NCI-H1436 treated with DMSO at 0.1 percent for 48 hours (cell line): ENCODE data around the gene NME1.
"Not testable (repeated sequence)": the region's sequence is repeated elsewhere in the genome, so short reads cannot be mapped to it uniquely, and the experiment has no call there.

ENCODE experiments used
- DNase-seq: peaks from one replicate; lab custom pipeline; 2025; lab: John Stamatoyannopoulos, UW

The NME1 gene

DNA sequence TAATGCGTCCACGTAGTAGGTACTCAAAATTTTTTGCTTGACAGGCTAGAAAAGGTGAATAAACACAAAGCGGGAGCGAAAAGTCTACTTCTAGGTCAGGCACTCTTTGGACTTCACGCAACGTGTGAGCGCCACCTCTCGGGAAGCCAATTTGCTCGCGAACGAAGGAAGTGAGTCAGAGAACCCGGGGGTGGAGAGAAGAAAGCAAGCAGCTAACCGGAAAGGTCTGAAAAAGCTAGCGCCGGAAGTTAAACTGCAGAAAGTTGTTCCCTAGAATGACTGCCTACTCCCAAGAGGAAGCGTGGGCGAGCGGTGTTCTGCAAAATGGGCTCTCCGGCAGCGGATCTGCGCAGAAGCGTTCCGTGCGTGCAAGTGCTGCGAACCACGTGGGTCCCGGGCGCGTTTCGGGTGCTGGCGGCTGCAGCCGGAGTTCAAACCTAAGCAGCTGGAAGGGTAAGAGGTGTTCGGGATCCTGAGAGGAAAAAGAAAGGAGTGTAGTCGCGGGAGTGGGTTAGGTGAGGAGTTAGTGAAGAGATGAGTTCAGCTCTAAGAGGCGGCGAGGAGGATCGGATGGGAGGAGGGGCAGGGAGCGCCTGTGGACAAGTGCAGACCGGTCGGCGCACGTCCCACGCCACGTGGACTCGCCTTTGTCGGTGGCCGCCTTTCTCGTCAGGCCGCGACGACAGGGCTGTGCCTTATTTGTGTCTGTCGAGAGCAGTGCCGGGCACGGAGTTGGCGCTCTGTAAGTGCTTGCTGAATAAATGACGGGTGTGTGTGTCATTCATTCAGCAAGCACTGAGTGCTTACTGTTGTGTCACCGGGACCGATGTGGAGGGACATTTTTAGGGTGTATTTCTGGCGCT, at the start of gene NME1:
TSS of gene NME1 (plus strand) at position 350 of the 863 bp plus-strand sequence. CDS start 2,096 bp downstream, outside the sequence.
- DNase-seq, result peak; percentile 99

DNA sequence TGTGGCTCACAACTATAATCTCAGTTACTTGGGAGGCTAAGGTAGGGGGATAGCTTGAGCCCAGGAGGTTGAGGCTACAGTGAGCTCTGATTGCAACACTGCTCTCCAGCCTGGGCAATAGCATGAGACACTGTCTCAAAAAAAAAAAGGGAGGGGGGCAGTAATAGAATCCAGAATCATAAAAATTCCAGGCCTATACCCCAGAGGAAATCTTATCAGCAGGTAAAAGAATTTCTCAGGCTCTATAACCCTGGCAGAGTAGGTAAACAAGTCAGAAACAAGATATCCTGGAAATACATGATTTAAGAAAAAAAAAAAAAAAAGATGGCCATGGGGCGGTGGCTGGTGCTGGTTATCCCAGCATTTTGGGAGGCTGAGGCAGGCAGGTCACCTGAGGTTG, 45.6 kb upstream of the NME1 start:
- no peak for DNase-seq

DNA sequence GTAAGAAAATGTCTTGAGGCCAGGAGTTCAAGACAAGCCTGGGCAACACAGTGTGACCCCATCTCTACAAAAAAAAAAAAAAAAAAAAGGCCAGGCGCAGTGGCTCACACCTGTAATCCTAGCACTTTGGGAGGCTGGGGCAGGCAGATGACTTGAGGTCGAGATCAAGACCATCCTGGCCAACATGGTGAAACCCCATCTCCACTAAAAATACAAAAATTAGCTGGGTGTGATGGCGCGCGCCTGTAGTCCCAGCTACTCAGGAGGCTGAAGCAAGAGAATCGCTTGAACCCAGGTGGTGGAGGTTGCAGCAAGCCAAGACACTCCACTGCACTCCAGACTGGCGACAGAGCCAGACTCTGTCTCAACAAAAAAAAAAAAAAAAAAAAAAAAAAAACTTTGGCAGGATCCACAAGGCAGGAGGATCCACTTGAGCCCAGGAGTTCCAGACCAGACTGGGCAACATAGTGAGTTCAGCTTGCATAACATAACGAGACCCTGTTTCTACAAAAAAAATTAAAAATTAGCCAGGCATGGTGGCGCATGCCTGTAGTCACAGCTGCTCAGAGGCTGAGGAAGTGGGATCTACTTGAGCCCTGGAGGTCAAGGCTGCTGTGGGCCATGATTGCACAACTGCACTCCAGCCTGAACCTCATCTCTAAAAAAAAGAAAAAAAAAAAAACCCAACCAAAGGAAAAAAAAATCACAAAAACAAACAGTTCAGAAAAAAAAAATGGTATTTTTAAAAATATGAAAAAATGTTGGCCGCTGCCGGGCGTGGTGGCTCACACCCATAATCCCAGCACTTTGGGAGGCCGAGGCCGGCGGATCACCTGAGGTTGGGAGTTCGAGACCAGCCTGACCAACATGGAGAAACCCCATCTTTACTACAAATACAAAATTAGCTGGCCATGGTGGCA, 40.8 kb upstream of the NME1 start:
- DNase-seq, result not testable (repeated sequence)

DNA sequence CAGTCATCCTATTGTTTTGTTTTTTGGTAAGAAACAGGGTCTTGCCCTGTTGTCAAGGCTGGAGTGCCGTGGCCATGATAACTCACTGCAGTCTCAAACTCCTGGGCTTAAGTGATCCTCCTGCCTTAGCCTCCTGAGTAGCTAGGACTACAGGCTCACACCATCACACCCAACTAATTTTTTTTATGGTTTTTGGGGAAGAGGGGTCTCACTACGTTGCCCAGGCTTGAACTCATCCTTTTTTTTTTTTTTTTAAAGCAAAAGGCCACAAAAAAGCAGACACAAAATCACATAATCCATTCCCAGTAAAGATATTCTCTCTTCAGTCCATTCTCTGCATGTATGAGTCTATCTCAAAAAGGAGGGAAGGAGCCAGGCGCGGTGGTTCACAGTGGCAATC, 38.2 kb upstream of the NME1 start:
- DNase-seq, result no peak

DNA sequence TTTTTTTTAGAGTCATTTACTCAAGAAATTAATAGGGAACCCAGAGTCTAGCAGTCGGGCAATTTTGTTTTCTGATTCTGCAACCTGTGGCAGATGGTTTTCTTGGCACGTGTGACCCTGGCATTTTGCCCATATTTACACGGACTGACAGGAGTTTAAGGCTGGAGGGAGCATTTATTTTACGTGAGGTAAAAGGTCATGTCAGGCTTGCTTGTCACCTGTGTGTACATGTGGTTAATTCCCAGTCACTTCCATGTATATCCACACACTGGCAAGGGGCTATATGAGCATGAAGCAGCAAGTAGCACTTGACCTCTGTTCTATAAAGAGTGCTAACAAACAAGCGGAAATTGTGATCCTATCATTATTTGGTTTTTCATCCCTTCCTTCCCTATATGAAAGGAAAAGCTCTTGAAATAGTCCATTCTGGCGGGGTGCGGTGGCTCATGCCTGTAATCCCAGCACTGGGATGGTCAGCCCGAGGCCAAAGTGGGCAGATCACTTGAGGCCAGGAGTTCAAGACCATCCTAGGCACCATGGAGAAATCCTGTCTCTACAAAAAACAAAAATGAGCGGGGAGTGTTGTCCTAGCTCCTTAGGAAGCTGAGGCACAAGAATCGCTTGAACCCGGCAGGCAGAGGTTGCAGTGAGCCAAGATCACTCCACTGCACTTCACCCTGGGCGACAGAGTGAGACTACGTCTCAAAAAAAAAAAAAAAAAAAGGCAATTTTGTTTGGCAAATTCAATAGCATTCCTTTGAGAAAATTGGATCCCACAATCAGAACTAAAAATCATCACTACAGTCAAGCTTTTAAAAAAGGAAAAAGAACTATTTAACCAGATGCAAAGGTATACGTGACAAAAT, 34.8 kb upstream of the NME1 start:
- DNase-seq, result no peak

DNA sequence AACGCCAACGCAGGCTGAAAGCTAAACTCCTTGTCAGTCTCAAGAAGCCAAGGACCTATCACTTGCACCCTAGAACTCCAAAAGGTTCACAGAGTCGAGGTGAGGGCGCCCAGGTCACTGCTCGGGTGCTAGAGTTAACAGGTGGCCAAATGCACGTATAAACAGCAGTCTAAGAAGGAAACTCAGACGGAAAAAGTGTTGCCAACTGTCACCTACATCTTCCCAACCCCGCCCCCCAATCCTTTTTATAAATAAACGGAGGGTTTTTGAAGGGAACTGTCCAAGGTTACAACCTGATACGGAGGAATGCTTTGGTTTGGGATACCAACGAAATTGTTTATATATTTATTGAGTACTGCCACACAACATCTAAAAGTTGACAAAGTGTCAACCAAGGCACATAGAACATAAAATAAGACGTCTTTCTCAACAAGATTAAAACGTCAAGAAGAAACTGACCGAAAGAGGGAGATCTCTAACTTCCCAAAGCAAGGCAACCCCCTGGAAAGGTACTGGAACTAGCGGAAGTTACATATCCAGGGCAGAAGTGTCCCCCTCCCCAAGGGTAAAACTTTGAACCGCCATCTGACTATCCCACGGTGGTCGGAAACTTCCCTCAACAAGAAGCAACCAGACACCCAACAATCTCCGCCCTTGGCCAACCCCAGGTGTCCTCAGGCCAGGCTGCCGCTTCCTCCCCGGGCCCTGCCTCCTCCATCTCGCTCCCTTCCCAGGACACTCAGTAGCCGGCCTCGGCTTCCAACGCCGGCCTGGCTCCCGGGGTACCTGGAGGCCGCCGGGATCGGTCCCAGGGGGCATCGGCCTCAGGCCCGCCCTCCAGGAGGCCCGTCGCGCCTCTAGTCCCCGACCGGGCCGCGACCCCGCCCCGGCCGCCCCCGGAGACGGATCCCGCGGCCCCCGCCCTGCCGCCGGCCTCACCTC, 33.7 kb upstream of the NME1 start:
- no peak for DNase-seq

DNA sequence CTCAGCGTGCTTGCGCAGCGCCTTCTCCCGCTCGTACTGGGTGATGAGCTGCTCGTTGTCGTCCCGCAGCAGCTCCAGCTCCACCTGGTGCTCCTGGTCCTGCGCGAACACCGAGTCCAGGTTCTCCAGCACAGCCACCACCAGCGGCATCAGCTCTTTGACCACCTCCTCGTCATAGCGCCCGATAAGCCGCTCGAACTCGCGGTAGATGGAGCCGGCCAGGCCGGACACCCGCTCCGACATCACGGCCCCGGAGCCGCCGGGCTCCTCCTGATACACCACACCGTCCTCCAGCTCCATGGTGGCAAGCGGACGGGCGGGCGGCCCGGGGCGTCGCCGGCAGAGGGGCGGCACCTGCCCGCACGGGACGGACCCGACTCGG, 33.0 kb upstream of the NME1 start:
- DNase-seq, result no peak

DNA sequence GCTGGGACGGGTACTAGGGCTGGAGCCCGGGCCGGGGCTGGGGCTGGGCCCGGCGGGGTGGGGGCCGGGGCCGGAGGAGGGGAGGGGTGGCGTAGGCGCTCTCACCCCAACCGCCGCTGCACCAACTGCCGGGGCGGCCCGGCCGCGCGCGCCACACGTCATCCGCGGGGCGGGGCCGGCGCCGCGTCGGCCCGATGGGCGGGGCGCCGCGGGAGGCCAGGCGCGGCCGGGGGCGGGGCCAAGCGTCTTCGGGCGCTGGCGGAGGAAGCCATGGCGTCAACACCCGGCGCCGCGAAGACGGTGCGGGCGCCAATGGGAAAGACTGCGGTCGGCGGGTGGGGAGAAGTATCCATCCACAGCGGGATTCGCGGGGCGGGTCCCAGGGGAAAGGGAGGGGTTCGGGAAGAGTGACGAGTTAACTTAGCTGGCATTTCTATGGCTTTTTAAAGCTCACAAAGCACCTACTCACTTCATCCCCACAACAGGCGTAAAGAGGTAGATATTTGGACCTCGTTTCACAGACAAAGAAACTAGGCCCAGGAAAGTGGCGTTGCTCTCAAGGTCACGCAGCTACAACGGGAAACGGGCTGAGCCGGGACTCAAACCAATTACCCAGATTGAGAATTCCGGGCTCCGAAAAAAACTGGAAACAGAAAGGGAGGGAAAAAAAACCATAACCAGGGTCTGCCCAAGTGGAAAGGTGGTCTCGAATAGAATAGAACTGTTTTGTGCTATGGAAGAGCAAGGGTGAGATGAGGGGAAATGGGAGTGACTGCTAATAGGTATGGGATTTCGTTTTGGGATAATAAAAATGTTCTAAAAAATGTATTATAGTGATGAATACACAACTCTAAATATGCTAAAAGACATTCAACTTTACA, 32.4 kb upstream of the NME1 start, which contains the start of gene SPAG9:
TSS of gene SPAG9 (minus strand) at position 130 of the 881 bp plus-strand sequence. CDS start 212 bp downstream, outside the sequence.
- DNase-seq, result peak; percentile 89

DNA sequence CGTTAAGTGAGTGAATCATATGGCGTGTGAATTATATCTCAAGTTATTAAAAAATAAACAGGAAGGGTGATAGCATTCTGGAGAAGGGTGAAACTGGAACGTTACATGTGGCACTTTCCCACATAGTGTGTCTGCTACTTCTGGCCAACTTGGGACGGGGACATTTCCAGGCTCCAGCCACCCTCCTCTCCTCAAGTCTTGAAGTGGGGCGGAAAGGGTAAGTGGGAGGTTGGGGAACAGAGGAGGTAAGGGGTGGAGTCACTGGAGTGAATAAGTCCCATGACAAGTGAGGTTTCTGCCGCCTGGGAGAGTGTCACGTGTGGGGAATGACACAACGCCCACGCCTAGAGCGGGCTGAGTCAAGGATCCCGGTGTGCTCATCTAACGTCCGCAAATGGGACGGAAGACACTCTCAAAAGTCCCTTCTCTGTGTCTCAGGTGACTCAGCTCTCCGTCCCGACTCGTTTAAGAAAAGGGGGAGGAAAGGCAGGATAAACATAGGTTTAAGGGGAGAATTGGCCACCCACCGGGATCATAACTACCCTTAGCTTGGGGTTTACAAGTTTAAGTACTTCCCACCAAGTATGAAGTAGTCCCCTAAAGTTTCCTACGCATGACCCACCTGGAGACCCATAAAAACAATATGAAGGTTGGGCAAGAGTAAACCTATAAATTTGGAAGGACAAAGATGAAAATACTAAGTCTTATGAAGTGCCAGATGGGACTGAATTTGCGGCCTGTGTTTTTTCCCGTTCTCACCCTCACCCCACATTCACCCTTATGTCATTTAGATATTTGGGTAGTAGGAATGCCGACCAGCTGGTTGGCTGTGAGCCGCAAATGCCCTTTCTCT, 31.5 kb upstream of the NME1 start:
- no peak for DNase-seq

DNA sequence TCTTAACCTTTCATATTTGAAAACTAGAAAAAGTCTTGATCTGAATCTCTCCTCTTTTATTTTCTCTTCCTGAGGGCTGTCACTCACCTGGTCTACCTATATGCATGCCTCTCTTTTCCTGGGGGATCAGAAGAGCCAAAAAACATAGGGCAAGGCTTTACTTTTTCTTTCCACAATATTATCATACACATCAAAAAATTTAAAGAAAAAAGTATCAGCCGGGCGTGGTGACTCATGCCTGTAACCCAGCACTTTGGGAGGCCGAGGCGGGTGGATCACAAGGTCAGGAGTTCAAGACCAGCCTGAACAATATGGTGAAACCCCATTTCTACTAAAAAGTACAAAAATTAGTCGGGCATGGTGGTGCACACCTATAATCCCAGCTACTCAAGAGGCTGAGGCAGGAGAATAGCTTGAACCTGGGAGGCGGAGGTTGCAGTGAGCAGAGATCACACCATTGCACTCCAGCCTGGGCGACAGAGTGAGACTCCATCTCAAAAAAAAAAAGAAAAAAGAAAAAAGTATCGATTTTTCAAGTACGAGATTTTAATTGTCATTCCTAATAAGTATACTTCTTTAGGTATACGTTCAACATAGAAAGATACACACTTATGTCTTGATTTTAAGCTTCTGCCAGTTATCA, 30.8 kb upstream of the NME1 start:
- DNase-seq, result not testable (repeated sequence)

DNA sequence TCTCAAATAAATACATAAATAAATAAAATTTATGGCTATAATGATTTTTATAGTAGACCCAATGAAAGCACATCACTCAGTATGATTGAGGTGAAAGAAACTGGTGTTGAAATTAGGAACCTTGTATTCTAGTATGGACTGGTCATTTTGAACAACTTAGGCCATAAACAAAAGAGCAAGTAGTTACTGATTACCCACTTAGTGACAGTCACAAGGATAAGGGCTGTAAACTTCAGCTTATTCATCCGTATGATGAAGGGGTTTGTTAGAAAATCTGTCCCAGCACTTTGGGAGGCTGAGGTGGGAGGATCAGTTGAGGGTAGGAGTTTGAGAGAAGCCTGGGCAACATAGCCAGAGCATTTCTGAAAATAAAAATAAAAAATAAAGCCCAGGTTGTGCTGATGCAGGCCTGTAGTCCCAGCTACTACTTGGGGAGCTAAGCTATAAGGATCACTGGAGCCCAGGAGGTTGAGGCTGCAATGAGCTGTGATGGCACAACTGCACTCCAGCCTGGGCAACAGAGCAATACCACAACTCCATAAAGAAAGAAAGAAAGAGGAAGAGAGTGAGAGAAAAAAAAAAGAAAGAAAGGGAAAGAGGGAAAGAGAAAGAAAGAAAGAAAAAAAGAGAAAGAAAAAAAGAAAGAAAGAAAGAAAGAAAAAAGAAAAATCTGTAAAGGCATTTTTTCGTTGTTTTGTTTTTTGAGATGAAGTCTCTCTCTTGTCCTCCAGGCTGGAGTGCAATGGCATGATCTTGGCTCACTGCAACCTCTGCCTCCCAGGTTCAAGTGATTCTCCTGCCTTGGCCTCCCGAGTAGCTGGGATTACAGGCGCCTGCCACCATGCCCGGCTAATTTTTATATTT, 28.5 kb upstream of the NME1 start:
- DNase-seq, result no peak

DNA sequence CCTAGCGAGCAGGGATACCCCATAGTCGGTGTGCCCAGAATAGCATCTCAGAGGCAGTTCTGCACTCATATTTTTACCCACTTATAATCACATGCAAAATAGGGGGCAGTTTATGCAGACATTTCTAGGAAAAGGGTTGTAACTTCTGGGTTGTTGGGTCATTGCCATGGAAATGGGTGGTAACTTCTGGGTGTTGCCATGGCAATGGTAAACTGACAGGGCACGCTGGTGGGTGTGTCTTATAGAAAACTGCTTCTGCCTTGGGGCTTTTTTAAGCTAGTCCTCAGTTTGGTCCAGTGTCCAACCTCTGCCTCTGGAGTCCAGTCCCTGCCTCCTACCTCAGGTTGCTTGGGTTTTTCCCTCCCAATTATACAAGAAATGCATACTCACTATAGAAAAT, 25.3 kb upstream of the NME1 start:
- no peak for DNase-seq

DNA sequence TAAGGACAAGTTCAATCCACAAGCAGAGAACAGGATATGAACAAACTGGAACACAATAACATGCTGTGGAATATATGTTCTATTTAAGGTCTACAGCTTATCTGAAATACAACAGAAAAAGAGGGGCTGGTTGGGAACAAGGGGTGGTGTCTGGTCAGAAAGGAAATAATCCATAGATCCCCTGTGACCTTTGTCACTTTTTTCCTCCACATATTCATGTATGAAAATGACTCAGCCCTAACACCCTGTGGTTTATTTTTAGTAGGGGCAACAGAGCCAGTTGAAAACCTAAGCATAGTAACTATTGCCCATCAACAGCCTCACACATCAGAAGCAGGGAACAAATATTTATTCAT, 20.4 kb upstream of the NME1 start:
- DNase-seq, result no peak

DNA sequence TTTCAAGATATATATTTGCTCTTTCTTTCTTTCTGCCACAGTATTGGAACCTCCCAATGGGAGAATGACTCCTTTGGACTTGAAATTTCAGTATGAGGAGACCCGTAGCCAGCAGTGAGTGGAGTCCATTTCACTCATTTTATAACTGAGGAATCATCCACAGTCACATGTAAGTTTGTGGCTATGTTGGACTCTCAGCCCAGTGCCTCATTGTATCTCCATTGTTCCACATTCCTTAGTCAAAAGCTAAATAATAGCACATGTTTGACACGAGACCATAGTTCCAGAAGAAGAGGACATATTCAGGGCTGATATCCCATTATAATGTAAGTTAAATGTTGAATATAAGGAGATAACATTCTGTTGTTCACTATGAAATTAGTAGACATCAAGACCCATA, 20.0 kb upstream of the NME1 start:
- DNase-seq, result no peak

DNA sequence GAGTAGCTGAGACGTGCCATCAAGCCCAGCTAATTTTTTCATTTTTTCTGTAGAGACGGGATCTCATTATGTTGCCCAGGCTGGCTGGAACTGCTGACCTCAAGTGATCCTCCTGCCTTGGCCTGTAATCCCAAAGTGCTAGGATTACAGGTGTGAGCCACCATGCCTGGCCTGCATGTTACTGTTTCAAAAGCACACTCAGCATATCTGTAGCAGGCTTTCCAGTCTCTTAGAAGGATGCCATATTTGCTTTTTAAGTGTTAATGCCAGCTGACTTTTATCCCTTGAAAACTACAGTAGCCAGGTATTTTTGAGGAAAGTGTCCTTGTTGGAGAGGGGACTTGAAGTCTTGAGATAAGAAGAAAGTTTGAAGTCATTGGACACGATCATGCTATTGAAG, 17.4 kb upstream of the NME1 start:
- DNase-seq, result no peak

DNA sequence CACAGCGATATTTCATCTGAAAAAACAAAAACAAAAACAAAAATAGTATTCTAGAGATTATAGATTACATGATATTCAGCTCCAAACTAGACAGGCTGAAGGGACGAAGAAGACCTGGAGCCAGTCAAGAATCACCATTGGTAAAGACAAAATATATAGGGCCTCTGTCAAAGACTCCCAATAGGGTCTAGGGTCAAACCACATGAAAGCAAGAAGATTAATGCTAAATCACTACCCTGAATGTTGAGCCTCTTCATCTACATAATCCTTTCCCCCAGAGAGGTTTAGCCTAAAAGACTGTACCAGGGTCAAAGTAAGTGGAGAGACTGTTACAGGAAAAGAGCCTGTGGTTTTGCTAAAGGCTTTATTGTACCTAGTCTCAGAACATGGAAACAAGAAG, 10.8 kb upstream of the NME1 start:
- DNase-seq, result no peak

DNA sequence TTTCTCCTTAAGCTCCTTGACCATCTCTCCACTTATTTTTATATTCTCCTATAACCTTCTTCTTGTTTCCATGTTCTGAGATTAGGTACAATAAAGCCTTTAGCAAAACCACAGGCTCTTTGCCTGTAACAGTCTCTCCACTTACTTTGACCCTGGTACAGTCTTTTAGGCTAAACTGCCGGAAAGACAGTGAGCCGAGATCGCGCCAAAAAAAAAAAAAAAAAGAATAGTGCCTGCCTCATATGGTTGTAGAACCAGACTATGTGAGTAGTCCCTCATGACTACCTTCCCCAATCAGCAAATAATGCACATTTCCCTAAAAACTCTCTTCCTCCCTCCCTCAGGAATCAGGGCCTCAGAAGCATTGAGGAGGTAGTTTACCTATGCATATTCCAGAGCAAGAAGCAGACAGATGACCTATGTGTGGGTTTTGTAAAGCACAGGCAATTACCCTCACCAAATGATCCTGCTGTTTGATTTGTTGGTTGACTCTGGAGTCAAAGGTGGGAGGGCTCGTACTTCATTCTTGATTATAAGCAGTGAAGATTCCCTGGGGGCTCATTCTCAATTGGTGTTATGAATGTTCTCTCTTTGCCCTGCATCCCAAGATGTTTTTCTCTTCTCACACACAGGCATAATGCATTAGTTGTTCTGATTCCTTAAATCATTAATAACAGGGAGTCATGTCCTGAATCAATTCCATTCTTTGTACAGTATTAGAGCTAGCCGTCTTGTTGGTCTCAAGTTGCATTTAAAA, 8.9 kb upstream of the NME1 start:
- peak; percentile 98 for DNase-seq
